ENCODE results near the gene MMEL1. TPM values are rescaled to one million over a fixed set of nuclear protein-coding genes. Genes with fewer than 3 reads are reported as not detected.

MMEL1 gene
- total RNA-seq, 3 donors from 2014 or later, result 9.2 to 12.7 TPM; not detected in 1

- Histone ChIP-seq H3K4me3 (no peak overlapping the region), H3K27me3 (peaks cover 0 to 4% of the 10 kb centered on the region in 2 donors), H3K27ac (no peak overlapping the region), H3K36me3 (no peaks in the 10 kb centered on the region), H3K9me3 (peaks cover 0 to 10% of the 10 kb centered on the region in 2 donors), H3K4me1 (no peaks in the 10 kb centered on the region)
- intact Hi-C loops (cut with DNase I; ENCODE audit: low total_unique reads), result no loop called here
- TF ChIP-seq POLR2AphosphoS5 (IDR thresholded peaks at IDR 0.05) (no peak), POLR2A (IDR thresholded peaks at IDR 0.05) (no peak), CTCF (IDR thresholded peaks at IDR 0.05) (no peak)
- no peak for DNase-seq (ENCODE audit: low spot score in 2 of 2)
Observed at GRCh38 chr1:2595812-2596529, 36.8 kb downstream of the MMEL1 start.

- TF ChIP-seq POLR2AphosphoS5 (IDR thresholded peaks at IDR 0.05), result no peak
- no peak for TF ChIP-seq POLR2A (IDR thresholded peaks at IDR 0.05)
- TF ChIP-seq CTCF (IDR thresholded peaks at IDR 0.05), result no peak
- no peak for DNase-seq (ENCODE audit: low spot score in 2 of 2)
- Histone ChIP-seq H3K27ac (no peak overlapping the region), H3K4me3 (no peak overlapping the region), H3K36me3 (no peaks in the 10 kb centered on the region), H3K4me1 (no peaks in the 10 kb centered on the region), H3K9me3 (peaks cover 0 to 10% of the 10 kb centered on the region in 2 donors), H3K27me3 (peaks cover 0 to 4% of the 10 kb centered on the region in 2 donors)
- intact Hi-C loops (cut with DNase I; ENCODE audit: low total_unique reads), result no loop called here
Observed at GRCh38 chr1:2595261-2595811, 37.5 kb downstream of the MMEL1 start.

GRCh38 chr1:2594641-2595131, 38.1 kb downstream of the MMEL1 start:
- intact Hi-C loops (cut with DNase I; ENCODE audit: low total_unique reads), result no loop called here
- DNase-seq (ENCODE audit: low spot score in 2 of 2), result no peak
- Histone ChIP-seq H3K4me1 (no peaks in the 10 kb centered on the region), H3K36me3 (no peaks in the 10 kb centered on the region), H3K27me3 (peaks cover 0 to 4% of the 10 kb centered on the region in 2 donors), H3K9me3 (peaks cover 0 to 10% of the 10 kb centered on the region in 2 donors), H3K27ac (no peak overlapping the region), H3K4me3 (peak overlapping the region in 2 of 3 donors; percentile 25 to 64)
- no peak for TF ChIP-seq POLR2A (IDR thresholded peaks at IDR 0.05)
- no peak for TF ChIP-seq POLR2AphosphoS5 (IDR thresholded peaks at IDR 0.05)
- TF ChIP-seq CTCF (IDR thresholded peaks at IDR 0.05), result no peak

GRCh38 chr1:2594001-2594640, 38.7 kb downstream of the MMEL1 start:
- DNase-seq (ENCODE audit: low spot score in 2 of 2), result peak in 1 of 2 donors; percentile 75
- intact Hi-C loops (cut with DNase I; ENCODE audit: low total_unique reads), result no loop called here
- TF ChIP-seq POLR2AphosphoS5 (IDR thresholded peaks at IDR 0.05), result no peak
- no peak for TF ChIP-seq POLR2A (IDR thresholded peaks at IDR 0.05)
- no peak for TF ChIP-seq CTCF (IDR thresholded peaks at IDR 0.05)
- peaks cover 0 to 4% of the 10 kb centered on the region in 2 donors for H3K27me3 ChIP-seq
- no peaks in the 10 kb centered on the region for H3K36me3 ChIP-seq
- peaks cover 0 to 9% of the 10 kb centered on the region in 2 donors for H3K9me3 ChIP-seq
- H3K4me1 ChIP-seq, result no peaks in the 10 kb centered on the region
- H3K4me3 ChIP-seq, result peak overlapping the region; percentile 25 to 64 (median 41)
- H3K27ac ChIP-seq, result no peak overlapping the region
